GM19372 (cell line): ENCODE results near the gene E2F3.
A peak's percentile ranks its signal among the peaks of the same experiment; 100 is the strongest.
"Not testable (repeated sequence)": the region's sequence is repeated elsewhere in the genome, so short reads cannot be mapped to it uniquely, and the experiment has no call there.

Experiments used
- ATAC-seq: cut with Tn5 transposase; IDR thresholded peaks from one replicate; pipeline ENCODE4 v1.9.1; 2021; ENCODE audit warnings: mild to moderate bottlenecking, low read depth, moderate library complexity; ENCODE audit not compliant: unreplicated experiment

E2F3 gene

GRCh38 chr6:20458027-20458894 lies 56.6 kb downstream of the E2F3 start:
- ATAC-seq: no peak

GRCh38 chr6:20459682-20460081 lies 58.0 kb downstream of the E2F3 start:
- ATAC-seq: no peak

- no peak for ATAC-seq
Measured at GRCh38 chr6:20461576-20461975, 59.9 kb downstream of the E2F3 start.

GRCh38 chr6:20463396-20463795 lies 61.7 kb downstream of the E2F3 start:
- peak; percentile 71 for ATAC-seq

GRCh38 chr6:20464041-20464440 lies 62.4 kb downstream of the E2F3 start:
- peak; percentile 10 for ATAC-seq

GRCh38 chr6:20464847-20465246 lies 63.2 kb downstream of the E2F3 start:
- no peak for ATAC-seq

GRCh38 chr6:20465616-20466015 lies 63.9 kb downstream of the E2F3 start:
- ATAC-seq: not testable (repeated sequence)

- no peak for ATAC-seq
Measured at GRCh38 chr6:20467437-20467836, 65.8 kb downstream of the E2F3 start.

- ATAC-seq: no peak
Measured at GRCh38 chr6:20468209-20468608, 66.5 kb downstream of the E2F3 start.

GRCh38 chr6:20472748-20473147 lies 71.1 kb downstream of the E2F3 start:
- ATAC-seq: no peak

- no peak for ATAC-seq
Measured at GRCh38 chr6:20473518-20473917, 71.8 kb downstream of the E2F3 start.

- ATAC-seq: no peak
Measured at GRCh38 chr6:20474874-20475542, 73.3 kb downstream of the E2F3 start.

GRCh38 chr6:20476501-20477043 lies 74.9 kb downstream of the E2F3 start:
- ATAC-seq: no peak

- no peak for ATAC-seq
Measured at GRCh38 chr6:20477485-20477884, 75.8 kb downstream of the E2F3 start.

- no peak for ATAC-seq
Measured at GRCh38 chr6:20479060-20479459, 77.4 kb downstream of the E2F3 start.

GRCh38 chr6:20479526-20479925 lies 77.8 kb downstream of the E2F3 start:
- no peak for ATAC-seq

GRCh38 chr6:20481281-20481680 lies 79.6 kb downstream of the E2F3 start:
- no peak for ATAC-seq

- no peak for ATAC-seq
Measured at GRCh38 chr6:20483887-20484497, 82.3 kb downstream of the E2F3 start.

GRCh38 chr6:20486641-20487040 lies 85.0 kb downstream of the E2F3 start:
- ATAC-seq: no peak

GRCh38 chr6:20487669-20488375 lies 86.1 kb downstream of the E2F3 start:
- ATAC-seq: no peak

- ATAC-seq: no peak
Measured at GRCh38 chr6:20490591-20490990, 88.9 kb downstream of the E2F3 start.
